H9 (cell line): ENCODE measurements around the gene IGF1R. TPM values are rescaled to one million over a fixed set of nuclear protein-coding genes. Genes with fewer than 3 reads are reported as not detected.

ENCODE experiments used
- DNase-seq: peaks from one replicate; pipeline ENCODE4 v3.0.0-alpha.2; 2017
- H2AFZ ChIP-seq: one replicate; pipeline ENCODE4 v1.6.1; 2013; ENCODE audit warnings: mild to moderate bottlenecking, low read length, control low read depth, moderate library complexity
- H2AK5ac ChIP-seq: 2 replicates; pipeline ENCODE4 v1.6.1; 2013; ENCODE audit warnings: low read length, control low read depth, mixed read lengths; ENCODE audit not compliant: insufficient read length
- H2BK120ac ChIP-seq: one replicate; pipeline ENCODE4 v1.6.1; 2013; ENCODE audit warnings: low read depth, mild to moderate bottlenecking, low read length, control low read depth, inconsistent platforms; ENCODE audit not compliant: poor library complexity, severe bottlenecking
- H2BK12ac ChIP-seq: 2 replicates; pipeline ENCODE4 v1.6.1; 2013; ENCODE audit warnings: low read length, control low read depth, mixed read lengths, low read depth; ENCODE audit not compliant: insufficient read length
- H2BK15ac ChIP-seq: 2 replicates; pipeline ENCODE4 v1.6.1; 2013; ENCODE audit warnings: low read depth, low read length, control low read depth
- H2BK20ac ChIP-seq: one replicate; pipeline ENCODE4 v1.6.1; 2013; ENCODE audit warnings: low read depth, mild to moderate bottlenecking, low read length, control low read depth, inconsistent platforms; ENCODE audit not compliant: poor library complexity, severe bottlenecking
- H2BK5ac ChIP-seq: 2 replicates; pipeline ENCODE4 v1.6.1; 2013; ENCODE audit warnings: low read length, control low read depth, mixed read lengths; ENCODE audit not compliant: insufficient read length
- H3K14ac ChIP-seq: 2 replicates; pipeline ENCODE4 v1.6.1; 2013; ENCODE audit warnings: low read length, control low read depth; ENCODE audit not compliant: insufficient read depth
- H3K18ac ChIP-seq: 2 replicates; pipeline ENCODE4 v1.6.1; 2013; ENCODE audit warnings: low read depth, mild to moderate bottlenecking, mixed read lengths, low read length, control low read depth; ENCODE audit not compliant: insufficient read length
- H3K23ac ChIP-seq: 2 replicates; pipeline ENCODE4 v1.6.1; 2013; ENCODE audit warnings: low read length, control low read depth, mixed read lengths, low read depth; ENCODE audit not compliant: insufficient read length
- H3K23me2 ChIP-seq: 2 replicates; pipeline ENCODE4 v1.6.1; 2013; ENCODE audit warnings: low read depth, mild to moderate bottlenecking, mixed read lengths, low read length, control low read depth; ENCODE audit not compliant: insufficient read length, poor library complexity, severe bottlenecking
- H3K27ac ChIP-seq: 2 replicates; pipeline ENCODE4 v1.5.1; 2013; ENCODE audit warnings: low read length, control low read depth, mixed read lengths, low read depth; ENCODE audit not compliant: insufficient read length
- H3K27me3 ChIP-seq: 2 replicates; pipeline ENCODE4 v1.6.1; 2013; ENCODE audit warnings: low read length, control low read depth, inconsistent platforms; ENCODE audit not compliant: insufficient read depth
- H3K4ac ChIP-seq: 2 replicates; pipeline ENCODE4 v1.6.1; 2013; ENCODE audit warnings: low read depth, mild to moderate bottlenecking, control low read depth, inconsistent platforms, low read length, moderate library complexity
- H3K4me1 ChIP-seq: 2 replicates; pipeline ENCODE4 v1.6.1; 2013; ENCODE audit warnings: low read length, control low read depth, inconsistent platforms; ENCODE audit not compliant: insufficient read depth
- H3K4me2 ChIP-seq: 2 replicates; pipeline ENCODE4 v1.6.1; 2013; ENCODE audit warnings: low read length, control low read depth, mixed read lengths; ENCODE audit not compliant: insufficient read length, insufficient read depth
- H3K56ac ChIP-seq: 2 replicates; pipeline ENCODE4 v1.6.1; 2013; ENCODE audit warnings: low read depth, mild to moderate bottlenecking, mixed read lengths, low read length, control low read depth; ENCODE audit not compliant: insufficient read length
- H3K79me1 ChIP-seq: 2 replicates; pipeline ENCODE4 v1.6.1; 2013; ENCODE audit warnings: low read depth, mild to moderate bottlenecking, moderate library complexity, low read length, control low read depth, inconsistent platforms; ENCODE audit not compliant: insufficient read depth, poor library complexity, severe bottlenecking
- H3K79me2 ChIP-seq: 2 replicates; pipeline ENCODE4 v1.6.1; 2013; ENCODE audit warnings: low read length, control low read depth, inconsistent platforms; ENCODE audit not compliant: insufficient read depth
- H3K9ac ChIP-seq: 2 replicates; pipeline ENCODE4 v1.6.1; 2013; ENCODE audit warnings: low read length, control low read depth, mixed read lengths; ENCODE audit not compliant: insufficient read length; ENCODE audit errors: extremely low read depth
- H3K9me3 ChIP-seq: one replicate; pipeline ENCODE4 v1.6.1; 2013; ENCODE audit warnings: low read depth, low read length, inconsistent platforms; ENCODE audit not compliant: control insufficient read depth
- H3T11ph ChIP-seq: one replicate; pipeline ENCODE4 v1.6.1; 2013; ENCODE audit warnings: mild to moderate bottlenecking, low read length, control low read depth, inconsistent platforms
- H4K20me1 ChIP-seq: one replicate; pipeline ENCODE4 v1.6.1; 2013; ENCODE audit not compliant: control insufficient read depth, insufficient read length, insufficient read depth
- H4K5ac ChIP-seq: 2 replicates; pipeline ENCODE4 v1.6.1; 2013; ENCODE audit warnings: low read depth, mild to moderate bottlenecking, mixed read lengths, low read length, control low read depth; ENCODE audit not compliant: insufficient read length
- H4K8ac ChIP-seq: replicated peaks from 2 replicates; pipeline ENCODE4 v1.6.1; 2013; ENCODE audit warnings: low read length, control low read depth, mixed read lengths, low read depth; ENCODE audit not compliant: insufficient read length
- H4K91ac ChIP-seq: 2 replicates; pipeline ENCODE4 v1.6.1; 2013; ENCODE audit warnings: low read depth, mild to moderate bottlenecking, moderate library complexity, mixed read lengths, low read length, control low read depth; ENCODE audit not compliant: insufficient read length
- H3K27ac Mint-ChIP-seq, 3 experiments: 2 replicates in 2 of 3; 3 replicates in 1 of 3; pipeline ENCODE4 v1.8.0; 2020 to 2021; ENCODE audit warnings: mixed read lengths in 3 of 3, mild to moderate bottlenecking in 1 of 3, moderate library complexity in 1 of 3
- H3K27me3 Mint-ChIP-seq: 2 replicates; pipeline ENCODE4 v1.8.0; 2021; ENCODE audit warnings: low read depth, mild to moderate bottlenecking, moderate library complexity, mixed read lengths
- H3K36me3 Mint-ChIP-seq, 3 experiments: 2 replicates in 2 of 3; 3 replicates in 1 of 3; pipeline ENCODE4 v1.8.0; 2020 to 2021; ENCODE audit warnings: low read depth in 3 of 3, mixed read lengths in 3 of 3; ENCODE audit not compliant: insufficient read depth in 1 of 3
- H3K4me1 Mint-ChIP-seq, 2 experiments: 2 replicates each; pipeline ENCODE4 v1.8.0; 2020; ENCODE audit warnings: mixed read lengths in 2 of 2
- H3K4me3 Mint-ChIP-seq, 2 experiments: 2 replicates in 1 of 2; 3 replicates in 1 of 2; pipeline ENCODE4 v1.8.0; 2020 to 2021; ENCODE audit warnings: mild to moderate bottlenecking in 2 of 2, mixed read lengths in 2 of 2, moderate library complexity in 1 of 2
- H3K9me3 Mint-ChIP-seq, 2 experiments: 2 replicates in 1 of 2; 3 replicates in 1 of 2; pipeline ENCODE4 v1.8.0; 2020; ENCODE audit warnings: mild to moderate bottlenecking in 2 of 2, mixed read lengths in 2 of 2, moderate library complexity in 1 of 2
- WGBS: extraction: QIAGEN DNeasy Blood & Tissue Kit; methylation state at CpG from one replicate; pipeline ENCODE4 v1.1.7; 2013; ENCODE audit warnings: missing lambda C conversion rate, low lambda C conversion rate, mixed read lengths; ENCODE audit not compliant: insufficient read length; ENCODE audit errors: extremely low coverage; 5-methylcytosine and 5-hydroxymethylcytosine counted together
- total RNA-seq: library from RNA; stranded (reverse); gene quantifications from 2 replicates; pipeline ENCODE4 v1.2.1, GENCODE V29; 2021
- TF ChIP-seq, protein P1 (sequence below): fragments of 200-600 bp; sonication (generic); conservative IDR thresholded peaks from 3 replicates; pipeline ENCODE4 v1.8.0; 2021; ENCODE audit warnings: antibody characterized with exemption, mild to moderate bottlenecking

Gene IGF1R
- total RNA-seq, 1 experiment from 2014 or later, result 70.0 TPM

- H3K23me2 ChIP-seq, result peaks cover 6% of the 10 kb centered on the region
- H3K4me1 Mint-ChIP-seq, result peaks cover 53 to 54% of the 10 kb centered on the region in 2 experiments
- DNase-seq, result peak; percentile 63
- H3K79me1 ChIP-seq, result peaks cover 6% of the 10 kb centered on the region
- H2BK5ac ChIP-seq, result no peak overlapping the region
- peak overlapping the region; percentile 86; the same call in 1 of the 2 replicates for H3K14ac ChIP-seq
- H3T11ph ChIP-seq, result no peak overlapping the region
- H3K9me3 Mint-ChIP-seq, result no peaks in the 10 kb centered on the region
- H2BK12ac ChIP-seq, result no peak overlapping the region
- H2AFZ ChIP-seq, result no peak overlapping the region
- peak overlapping the region; percentile 85 for H3K18ac ChIP-seq
- no peak overlapping the region for H2BK20ac ChIP-seq
- H2AK5ac ChIP-seq, result no peak overlapping the region
- H3K27ac ChIP-seq, result no peak overlapping the region
- no peak overlapping the region for H2BK15ac ChIP-seq
- peaks cover 18% of the 10 kb centered on the region; the same call in 1 of the 2 replicates for H3K79me2 ChIP-seq
- WGBS, result no CpG with 5 or more reads among the region's 50 CpGs
- no peak overlapping the region for H3K23ac ChIP-seq
- no peak overlapping the region for H4K5ac ChIP-seq
- H2BK120ac ChIP-seq, result no peak overlapping the region
- H3K36me3 Mint-ChIP-seq, result peaks cover 0 to 1% (median 0%) of the 10 kb centered on the region in 3 experiments; a peak in 2 of 7 replicates
- H4K8ac ChIP-seq, result no peak overlapping the region
- no peak overlapping the region; the same call in 1 of the 2 replicates for H3K4ac ChIP-seq
- H3K27me3 Mint-ChIP-seq, result no peaks in the 10 kb centered on the region
- no peak overlapping the region for H3K9ac ChIP-seq
- H4K20me1 ChIP-seq, result no peaks in the 10 kb centered on the region
- H3K4me2 ChIP-seq, result no peak overlapping the region
- no peaks in the 10 kb centered on the region for H3K27me3 ChIP-seq
- peaks cover 14% of the 10 kb centered on the region; the same call in 1 of the 2 replicates for H3K4me1 ChIP-seq
- peak overlapping the region; percentile 31 to 35; a peak in 3 of 5 replicates for H3K4me3 Mint-ChIP-seq
- no peak overlapping the region for H3K56ac ChIP-seq
- TF ChIP-seq, protein P1, sequence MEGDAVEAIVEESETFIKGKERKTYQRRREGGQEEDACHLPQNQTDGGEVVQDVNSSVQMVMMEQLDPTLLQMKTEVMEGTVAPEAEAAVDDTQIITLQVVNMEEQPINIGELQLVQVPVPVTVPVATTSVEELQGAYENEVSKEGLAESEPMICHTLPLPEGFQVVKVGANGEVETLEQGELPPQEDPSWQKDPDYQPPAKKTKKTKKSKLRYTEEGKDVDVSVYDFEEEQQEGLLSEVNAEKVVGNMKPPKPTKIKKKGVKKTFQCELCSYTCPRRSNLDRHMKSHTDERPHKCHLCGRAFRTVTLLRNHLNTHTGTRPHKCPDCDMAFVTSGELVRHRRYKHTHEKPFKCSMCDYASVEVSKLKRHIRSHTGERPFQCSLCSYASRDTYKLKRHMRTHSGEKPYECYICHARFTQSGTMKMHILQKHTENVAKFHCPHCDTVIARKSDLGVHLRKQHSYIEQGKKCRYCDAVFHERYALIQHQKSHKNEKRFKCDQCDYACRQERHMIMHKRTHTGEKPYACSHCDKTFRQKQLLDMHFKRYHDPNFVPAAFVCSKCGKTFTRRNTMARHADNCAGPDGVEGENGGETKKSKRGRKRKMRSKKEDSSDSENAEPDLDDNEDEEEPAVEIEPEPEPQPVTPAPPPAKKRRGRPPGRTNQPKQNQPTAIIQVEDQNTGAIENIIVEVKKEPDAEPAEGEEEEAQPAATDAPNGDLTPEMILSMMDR, result no peak
- no peak overlapping the region for H4K91ac ChIP-seq
- H3K9me3 ChIP-seq, result no peaks in the 10 kb centered on the region
- H3K27ac Mint-ChIP-seq, result peak overlapping the region; percentile 66 to 94 (median 84)
Observed at GRCh38 chr15:98865397-98866339, 217.3 kb downstream of the IGF1R start.
